ENCODE measurements around the gene ZNF804A.
"Not testable (repeated sequence)": the region's sequence is repeated elsewhere in the genome, so short reads cannot be mapped to it uniquely, and the experiment has no call there.

The ZNF804A gene

GRCh38 chr2:184727813-184728212 is 129.5 kb downstream of the ZNF804A start:
- DNase-seq (ENCODE audit: insufficient read length, low spot score) (no peak), FAIRE-seq (no peak)
- no peak for TF ChIP-seq POLR2A (IDR thresholded peaks at IDR 0.05; ENCODE audit: low read depth, low read length)

GRCh38 chr2:184728411-184728810 is 130.1 kb downstream of the ZNF804A start:
- no peak for TF ChIP-seq POLR2A (IDR thresholded peaks at IDR 0.05; ENCODE audit: low read depth, low read length)
- FAIRE-seq: no peak
- no peak for DNase-seq (ENCODE audit: insufficient read length, low spot score)

DNA sequence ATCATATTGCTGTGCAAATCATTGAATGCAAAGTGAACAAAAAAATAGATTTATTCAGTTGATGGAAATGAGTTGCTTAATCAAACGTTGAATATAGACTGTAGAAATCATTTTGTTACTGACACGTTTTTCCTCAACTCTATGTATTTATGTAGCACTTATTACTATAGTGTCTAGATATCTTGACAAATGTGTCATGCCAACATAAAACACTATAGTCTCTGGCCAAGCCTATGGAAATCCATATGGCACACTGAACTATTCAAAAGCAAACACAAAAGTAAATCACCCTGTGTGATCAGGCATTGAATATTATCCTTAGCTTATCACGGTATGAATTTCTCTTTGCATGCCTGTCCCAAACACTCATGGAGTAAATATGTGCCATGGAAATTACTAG is 131.3 kb downstream of the ZNF804A start:
- FAIRE-seq: no peak
- DNase-seq (ENCODE audit: insufficient read length, low spot score): no peak
- TF ChIP-seq POLR2A (IDR thresholded peaks at IDR 0.05; ENCODE audit: low read depth, low read length): no peak

DNA sequence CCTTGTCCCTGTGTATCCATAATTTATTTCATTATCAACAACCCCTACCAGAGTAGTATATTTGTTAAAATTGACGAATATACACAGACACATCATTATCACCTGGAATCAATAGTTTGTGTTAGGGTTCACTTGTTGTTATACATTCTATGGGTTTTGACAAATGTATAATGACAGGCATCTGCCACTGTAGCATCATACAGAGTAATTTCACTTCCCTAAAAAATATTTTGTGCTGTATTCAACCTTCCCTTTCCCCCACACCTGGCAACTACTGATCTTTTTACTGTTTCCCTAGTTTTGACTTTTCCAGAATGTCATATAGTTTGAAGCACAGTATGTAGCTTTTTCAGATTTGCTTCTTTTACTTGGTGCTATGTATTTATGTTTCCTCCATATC is 132.0 kb downstream of the ZNF804A start:
- FAIRE-seq: peak; percentile 6
- TF ChIP-seq POLR2A (IDR thresholded peaks at IDR 0.05; ENCODE audit: low read depth, low read length): no peak
- no peak for DNase-seq (ENCODE audit: insufficient read length, low spot score)

DNA sequence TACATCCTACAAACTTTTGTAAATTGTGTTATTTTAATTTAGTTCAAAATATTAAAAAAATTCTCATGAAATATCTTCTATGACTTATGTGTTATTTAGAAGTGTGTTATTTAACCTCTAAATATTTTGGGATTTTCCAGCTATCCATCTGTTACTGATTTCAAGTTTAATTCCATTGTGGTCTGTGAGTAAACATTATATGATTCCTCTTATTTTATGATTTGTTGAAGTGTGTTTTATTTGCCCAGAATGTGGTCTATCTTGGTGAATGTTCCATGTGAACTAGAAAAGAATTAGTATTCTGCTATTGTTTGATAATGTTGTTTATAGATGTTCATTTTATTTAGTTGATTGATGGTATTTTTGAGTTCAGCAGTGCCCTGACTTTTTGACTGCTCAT is 136.0 kb downstream of the ZNF804A start:
- no peak for TF ChIP-seq POLR2A (IDR thresholded peaks at IDR 0.05; ENCODE audit: low read depth, low read length)
- no peak for FAIRE-seq
- no peak for DNase-seq (ENCODE audit: insufficient read length, low spot score)

- DNase-seq (ENCODE audit: insufficient read length, low spot score): no peak
- no peak for FAIRE-seq
- TF ChIP-seq POLR2A (IDR thresholded peaks at IDR 0.05; ENCODE audit: low read depth, low read length): no peak
Observed at GRCh38 chr2:184735611-184736010, 137.3 kb downstream of the ZNF804A start.

GRCh38 chr2:184743096-184743495 is 144.8 kb downstream of the ZNF804A start:
- TF ChIP-seq POLR2A (IDR thresholded peaks at IDR 0.05; ENCODE audit: low read depth, low read length): no peak
- no peak for DNase-seq (ENCODE audit: insufficient read length, low spot score)
- FAIRE-seq: no peak

DNA sequence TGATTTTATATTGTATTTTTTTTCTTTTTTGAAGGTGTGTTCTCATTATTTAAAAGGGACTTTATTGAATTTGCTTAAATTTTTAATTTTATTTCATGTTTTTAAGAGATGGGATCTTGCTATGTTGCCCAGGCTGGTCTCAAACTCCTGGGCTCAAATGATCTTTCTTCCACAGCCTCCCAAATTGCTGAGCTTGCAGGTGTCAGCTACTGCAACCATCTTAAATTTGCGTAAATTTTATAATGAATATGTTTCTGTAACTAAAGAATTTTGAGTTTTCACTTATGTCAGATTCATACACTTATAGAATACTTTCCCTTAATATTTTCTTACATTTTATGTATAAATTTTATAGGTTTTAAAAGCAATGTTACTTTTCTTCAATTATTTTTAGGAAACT is 157.8 kb downstream of the ZNF804A start:
- DNase-seq (ENCODE audit: insufficient read length, low spot score) (no peak), FAIRE-seq (no peak)
- no peak for TF ChIP-seq POLR2A (IDR thresholded peaks at IDR 0.05; ENCODE audit: low read depth, low read length)

DNA sequence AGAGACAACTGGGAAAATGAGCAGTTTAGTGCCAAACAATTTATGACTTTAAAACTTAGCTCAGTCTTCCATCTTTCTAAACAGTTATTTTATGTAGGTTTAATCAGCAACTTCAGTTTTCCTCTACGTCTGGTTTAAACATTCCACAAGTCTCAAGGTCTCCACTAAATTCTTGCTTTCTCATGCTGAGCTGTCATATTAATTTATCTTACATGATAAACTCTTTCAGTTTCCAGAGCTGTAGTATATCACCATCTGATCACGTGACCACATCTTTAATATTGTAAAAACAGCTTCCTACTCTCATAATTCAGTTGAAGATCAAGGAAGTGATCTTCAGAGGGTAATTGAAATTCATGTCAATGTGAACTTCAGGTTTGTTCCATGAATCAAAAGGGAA is 158.6 kb downstream of the ZNF804A start:
- TF ChIP-seq POLR2A (IDR thresholded peaks at IDR 0.05; ENCODE audit: low read depth, low read length): no peak
- FAIRE-seq: peak; percentile 11

DNA sequence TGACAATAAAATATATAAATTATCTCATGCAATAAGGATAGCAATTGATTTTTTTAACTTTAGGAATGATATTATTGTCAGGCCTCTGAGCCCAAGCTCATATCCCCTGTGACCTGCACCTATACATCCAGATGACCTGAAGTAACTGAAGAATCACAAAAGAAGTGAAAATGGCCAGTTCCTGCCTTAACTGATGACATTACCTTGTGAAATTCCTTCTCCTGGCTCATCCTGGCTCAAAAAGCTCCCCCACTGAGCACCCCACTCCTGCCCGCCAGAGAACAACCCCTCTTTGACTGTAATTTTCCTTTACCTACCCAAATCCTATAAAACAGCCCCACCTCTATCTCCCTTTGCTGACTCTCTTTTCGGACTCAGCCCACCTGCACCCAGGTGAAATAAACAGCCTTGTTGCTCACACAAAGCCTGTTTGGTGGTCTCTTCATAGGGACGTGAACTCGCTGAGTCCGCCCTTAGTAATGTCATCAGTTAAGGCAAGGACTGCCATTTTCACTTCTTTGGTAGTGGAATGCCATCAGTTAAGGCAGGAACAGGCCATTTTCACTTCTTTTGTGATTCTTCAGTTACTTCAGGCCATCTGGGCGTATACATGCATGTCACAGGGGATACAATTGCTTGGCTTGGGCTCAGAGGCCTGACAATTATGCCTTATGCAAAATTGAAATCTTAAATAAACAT is 161.4 kb downstream of the ZNF804A start:
- FAIRE-seq; DNase-seq (ENCODE audit: insufficient read length, low spot score): not testable (repeated sequence)

More for the DNA sequence above, 158.6 kb downstream of the ZNF804A start:
- DNase-seq (ENCODE audit: insufficient read length, low spot score): no peak

DNA sequence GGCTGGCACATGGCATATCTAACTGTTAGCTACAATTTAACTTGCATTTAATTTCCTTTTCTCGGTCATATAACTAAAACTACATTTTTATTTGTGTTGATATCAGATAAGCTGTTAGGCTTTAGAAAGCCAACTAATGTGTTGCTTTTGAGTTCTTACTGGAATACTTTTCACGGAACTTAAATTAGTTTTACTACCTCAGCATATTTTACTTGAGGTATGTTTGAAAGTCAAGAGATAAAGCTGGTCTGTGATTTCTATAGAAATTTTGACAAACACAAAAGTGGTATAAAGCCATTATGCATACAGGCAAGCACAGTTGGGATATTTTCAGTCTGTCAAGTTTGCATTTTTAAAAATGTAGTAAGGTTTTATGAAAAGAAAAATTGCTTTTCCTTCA is 162.6 kb downstream of the ZNF804A start:
- DNase-seq (ENCODE audit: insufficient read length, low spot score): no peak
- TF ChIP-seq POLR2A (IDR thresholded peaks at IDR 0.05; ENCODE audit: low read depth, low read length): no peak
- FAIRE-seq: no peak

- FAIRE-seq (peak; percentile 78), DNase-seq (ENCODE audit: insufficient read length, low spot score) (no peak)
- TF ChIP-seq POLR2A (IDR thresholded peaks at IDR 0.05; ENCODE audit: low read depth, low read length): no peak
Observed at GRCh38 chr2:184765112-184765895, 167.0 kb downstream of the ZNF804A start.

DNA sequence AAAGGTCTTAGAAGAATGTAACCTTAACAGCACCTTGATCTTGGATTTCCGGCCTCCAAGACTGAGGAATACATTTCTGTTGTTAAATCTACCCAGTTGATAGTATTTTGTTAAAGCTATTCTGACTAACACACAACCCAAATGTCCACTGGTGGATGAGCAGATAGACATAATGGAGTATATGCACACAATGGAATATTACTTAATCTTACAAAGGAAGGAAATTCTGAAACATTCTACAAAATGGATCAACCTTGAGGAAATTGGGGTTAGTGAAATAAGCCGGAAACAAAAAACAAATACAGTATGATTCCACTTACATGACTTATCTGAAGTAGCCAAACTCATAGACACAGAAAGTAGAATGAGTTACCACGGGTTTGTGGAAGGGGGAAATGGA is 168.7 kb downstream of the ZNF804A start:
- no peak for TF ChIP-seq POLR2A (IDR thresholded peaks at IDR 0.05; ENCODE audit: low read depth, low read length)
- FAIRE-seq (peak; percentile 50), DNase-seq (ENCODE audit: insufficient read length, low spot score) (no peak)

DNA sequence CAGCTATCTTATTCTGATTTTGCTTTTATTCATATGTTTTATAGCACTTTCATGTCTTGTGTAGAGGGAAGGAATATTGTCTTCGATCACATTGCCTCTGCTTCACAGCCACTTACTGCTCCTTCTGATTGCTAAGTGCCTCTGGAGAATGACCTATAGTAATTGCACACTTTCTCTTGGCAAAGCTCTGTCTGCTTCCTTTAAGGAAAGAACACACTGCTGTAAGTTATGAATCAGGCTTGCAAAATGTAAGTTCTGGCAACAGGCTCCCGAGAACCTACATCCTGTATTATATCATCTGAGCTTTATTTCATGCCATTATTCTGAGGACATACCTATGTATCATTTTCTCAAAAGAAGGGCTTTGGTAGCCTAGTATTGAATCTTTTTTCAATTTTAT is 170.7 kb downstream of the ZNF804A start:
- TF ChIP-seq POLR2A (IDR thresholded peaks at IDR 0.05; ENCODE audit: low read depth, low read length): no peak
- peak; percentile 96 for FAIRE-seq
- DNase-seq (ENCODE audit: insufficient read length, low spot score): no peak

- no peak for FAIRE-seq
- TF ChIP-seq POLR2A (IDR thresholded peaks at IDR 0.05; ENCODE audit: low read depth, low read length): no peak
Observed at GRCh38 chr2:184769686-184770085, 171.4 kb downstream of the ZNF804A start.

More at GRCh38 chr2:184769686-184770085, 171.4 kb downstream of the ZNF804A start:
- no peak for DNase-seq (ENCODE audit: insufficient read length, low spot score)

Data from H54 (cell line).